ENCODE results near the gene ELMO1.

ELMO1 gene

GRCh38 chr7:37360484-37360883 lies 88.2 kb downstream of the ELMO1 start:
- Histone ChIP-seq H3K79me2 (ENCODE audit: insufficient read depth, low read length) (no peaks in the 10 kb centered on the region), H3K9ac (ENCODE audit: low read depth, low read length) (no peak overlapping the region), H3K36me3 (ENCODE audit: insufficient read depth, low read length) (no peaks in the 10 kb centered on the region), H3K9me3 (ENCODE audit: insufficient read depth, low read length, severe bottlenecking) (no peaks in the 10 kb centered on the region), H3K4me1 (ENCODE audit: insufficient read depth, low read length) (no peaks in the 10 kb centered on the region), H3K4me2 (ENCODE audit: insufficient read depth, low read length) (no peak overlapping the region), H2AFZ (ENCODE audit: low read depth, low read length) (no peak overlapping the region), H3K27me3 (ENCODE audit: insufficient read depth, low read length, poor library complexity) (no peaks in the 10 kb centered on the region), H4K20me1 (ENCODE audit: insufficient read depth, low read length) (no peaks in the 10 kb centered on the region), H3K4me3 (ENCODE audit: low read depth in 1 of 2, low read length in 2 of 2) (no peak overlapping the region), H3K27ac (ENCODE audit: low read length) (no peak overlapping the region)
- TF ChIP-seq EZH2 (IDR thresholded peaks at IDR 0.05; ENCODE audit: borderline replicate concordance, low read depth, low read length, severe bottlenecking) (no peak), CTCF (IDR thresholded peaks at IDR 0.05; ENCODE audit: borderline replicate concordance, extremely low read depth, low read length, poor library complexity, severe bottlenecking) (no peak)
- ATAC-seq (ENCODE audit: insufficient read depth, low read depth) (no peak), DNase-seq (no peak)

- Histone ChIP-seq H4K20me1 (ENCODE audit: insufficient read depth, low read length) (no peaks in the 10 kb centered on the region), H3K4me1 (ENCODE audit: insufficient read depth, low read length) (peaks cover 2% of the 10 kb centered on the region; the same call in 1 of the 2 replicates), H2AFZ (ENCODE audit: low read depth, low read length) (no peak overlapping the region), H3K27ac (ENCODE audit: low read length) (no peak overlapping the region), H3K9me3 (ENCODE audit: insufficient read depth, low read length, severe bottlenecking) (no peaks in the 10 kb centered on the region), H3K9ac (ENCODE audit: low read depth, low read length) (no peak overlapping the region), H3K79me2 (ENCODE audit: insufficient read depth, low read length) (no peaks in the 10 kb centered on the region), H3K36me3 (ENCODE audit: insufficient read depth, low read length) (no peaks in the 10 kb centered on the region), H3K4me2 (ENCODE audit: insufficient read depth, low read length) (no peak overlapping the region), H3K27me3 (ENCODE audit: insufficient read depth, low read length, poor library complexity) (no peaks in the 10 kb centered on the region), H3K4me3 (ENCODE audit: low read depth in 1 of 2, low read length in 2 of 2) (no peak overlapping the region)
- DNase-seq (no peak), ATAC-seq (ENCODE audit: insufficient read depth, low read depth) (no peak)
- TF ChIP-seq CTCF (IDR thresholded peaks at IDR 0.05; ENCODE audit: borderline replicate concordance, extremely low read depth, low read length, poor library complexity, severe bottlenecking), result no peak
- TF ChIP-seq EZH2 (IDR thresholded peaks at IDR 0.05; ENCODE audit: borderline replicate concordance, low read depth, low read length, severe bottlenecking), result no peak
Measured at GRCh38 chr7:37359662-37360444, 88.8 kb downstream of the ELMO1 start.

DNA sequence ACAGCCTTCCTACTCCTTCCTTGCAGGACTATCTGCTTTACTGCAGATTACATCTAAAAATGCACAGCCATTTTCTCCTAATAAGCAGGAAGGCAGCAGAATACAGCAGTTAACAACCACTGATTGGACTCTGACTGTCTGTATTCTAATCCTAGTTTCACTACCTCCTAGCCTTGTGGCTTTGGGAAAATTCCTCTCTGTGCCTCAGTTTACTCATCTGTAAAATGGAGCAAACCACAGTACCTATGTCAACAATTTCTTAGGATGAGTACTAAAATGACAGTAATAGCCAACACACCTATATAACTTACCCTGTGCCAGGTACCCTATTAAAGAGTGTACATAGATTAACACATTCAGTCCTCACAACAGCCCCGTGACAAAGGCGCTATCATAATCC lies 89.5 kb downstream of the ELMO1 start:
- Histone ChIP-seq H3K9me3 (ENCODE audit: insufficient read depth, low read length, severe bottlenecking) (no peaks in the 10 kb centered on the region), H3K36me3 (ENCODE audit: insufficient read depth, low read length) (no peaks in the 10 kb centered on the region), H3K4me3 (ENCODE audit: low read depth in 1 of 2, low read length in 2 of 2) (no peak overlapping the region), H3K9ac (ENCODE audit: low read depth, low read length) (no peak overlapping the region), H4K20me1 (ENCODE audit: insufficient read depth, low read length) (no peaks in the 10 kb centered on the region), H2AFZ (ENCODE audit: low read depth, low read length) (no peak overlapping the region), H3K4me1 (ENCODE audit: insufficient read depth, low read length) (peaks cover 8% of the 10 kb centered on the region; the same call in 1 of the 2 replicates), H3K27me3 (ENCODE audit: insufficient read depth, low read length, poor library complexity) (no peaks in the 10 kb centered on the region), H3K27ac (ENCODE audit: low read length) (no peak overlapping the region), H3K79me2 (ENCODE audit: insufficient read depth, low read length) (no peaks in the 10 kb centered on the region), H3K4me2 (ENCODE audit: insufficient read depth, low read length) (no peak overlapping the region)
- no peak for ATAC-seq (ENCODE audit: insufficient read depth, low read depth)
- TF ChIP-seq EZH2 (IDR thresholded peaks at IDR 0.05; ENCODE audit: borderline replicate concordance, low read depth, low read length, severe bottlenecking) (no peak), CTCF (IDR thresholded peaks at IDR 0.05; ENCODE audit: borderline replicate concordance, extremely low read depth, low read length, poor library complexity, severe bottlenecking) (no peak)
- DNase-seq, result no peak

Data from DND-41 (cell line).